HL-60/S4 treated with retinoic acid at 250 ng/mL for 4 days and 3 days (cell line): ENCODE results near the gene DCTD.

Source experiments
- in situ Hi-C: fragments of 300-500 bp; cut with MboI; formaldehyde crosslinking; loops from 2 replicates; pipeline ENCODE4 v1.7.0; 2022; ENCODE audit warnings: low sequenced_read_pairs

Gene DCTD

GRCh38 chr4:182874304-182874751 lies 42.9 kb downstream of the DCTD start:
- in situ Hi-C loops, result no loop called here

GRCh38 chr4:182873726-182874125 lies 43.5 kb downstream of the DCTD start:
- in situ Hi-C loops, result no loop called here

GRCh38 chr4:182873289-182873688 lies 43.9 kb downstream of the DCTD start:
- in situ Hi-C loops, result no loop called here

DNA sequence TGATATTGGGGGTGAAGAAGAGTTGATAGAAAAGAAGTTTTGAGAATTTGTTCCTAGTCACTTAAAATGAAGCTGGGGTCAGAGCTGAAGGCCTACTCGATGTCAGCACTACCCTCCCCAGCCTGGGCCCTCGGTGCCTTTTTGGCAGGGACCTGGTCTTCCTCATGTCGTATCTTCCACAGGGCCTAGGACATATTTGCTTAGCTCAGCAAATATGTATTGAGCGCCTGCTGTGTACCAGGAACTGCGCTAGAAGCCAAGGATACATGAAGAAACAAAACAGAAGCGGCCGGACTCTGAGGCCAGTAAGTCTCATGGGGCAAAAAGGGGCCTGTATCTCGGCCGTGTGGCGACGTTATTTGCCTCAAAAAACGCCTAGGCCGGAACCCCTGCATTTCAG lies 44.3 kb downstream of the DCTD start:
- in situ Hi-C loops, result no loop called here

- in situ Hi-C loops, result no loop called here
These were observed 45.6 kb downstream of the DCTD start for GRCh38 chr4:182871616-182872015.

GRCh38 chr4:182869697-182870096 lies 47.5 kb downstream of the DCTD start:
- in situ Hi-C loops, result no loop called here

DNA sequence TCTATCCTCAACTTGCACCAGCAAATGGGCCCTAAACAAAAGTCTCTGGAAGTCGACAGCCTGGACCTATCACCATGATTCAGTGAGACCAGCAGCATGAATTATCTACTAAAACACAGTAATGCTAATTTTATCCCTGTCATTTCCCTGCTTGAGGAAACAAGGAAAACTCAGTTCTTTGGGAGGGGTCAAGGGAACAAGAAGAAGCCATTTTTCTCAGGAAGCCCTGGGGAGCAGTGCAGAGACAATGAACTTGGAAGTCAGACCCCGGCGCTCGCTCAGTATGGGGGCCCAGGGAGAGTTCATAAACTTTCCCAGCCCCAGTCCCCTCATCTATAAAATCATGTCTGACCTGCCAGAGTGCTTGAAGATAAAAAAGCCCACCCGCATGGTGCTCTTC lies 50.4 kb downstream of the DCTD start:
- in situ Hi-C loops, result no loop called here

DNA sequence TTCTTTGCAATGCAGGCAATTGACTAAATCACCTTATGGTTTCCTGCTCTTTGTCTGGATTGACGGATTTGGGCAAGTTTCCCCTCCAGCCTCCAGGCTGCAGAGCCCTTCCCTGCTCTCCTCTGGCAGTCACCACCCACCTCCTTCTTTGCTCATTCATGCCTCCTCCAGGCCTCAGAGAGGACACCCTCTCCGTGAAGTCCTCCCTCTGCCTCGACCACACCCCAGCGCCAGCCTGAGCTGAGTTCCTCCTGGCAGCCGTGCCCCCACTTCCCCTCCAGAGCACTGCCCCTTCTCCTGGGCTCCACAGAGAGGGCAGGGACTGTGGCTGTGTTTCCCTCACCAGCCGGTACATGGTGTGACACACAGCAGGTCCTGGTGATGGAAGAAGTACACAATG lies 53.7 kb downstream of the DCTD start:
- in situ Hi-C loops, result no loop called here

GRCh38 chr4:182862921-182863320 lies 54.3 kb downstream of the DCTD start:
- in situ Hi-C loops, result no loop called here

GRCh38 chr4:182862141-182862875 lies 54.9 kb downstream of the DCTD start:
- in situ Hi-C loops, result no loop called here

- in situ Hi-C loops, result no loop called here
These were observed 55.8 kb downstream of the DCTD start for GRCh38 chr4:182861346-182861745.

DNA sequence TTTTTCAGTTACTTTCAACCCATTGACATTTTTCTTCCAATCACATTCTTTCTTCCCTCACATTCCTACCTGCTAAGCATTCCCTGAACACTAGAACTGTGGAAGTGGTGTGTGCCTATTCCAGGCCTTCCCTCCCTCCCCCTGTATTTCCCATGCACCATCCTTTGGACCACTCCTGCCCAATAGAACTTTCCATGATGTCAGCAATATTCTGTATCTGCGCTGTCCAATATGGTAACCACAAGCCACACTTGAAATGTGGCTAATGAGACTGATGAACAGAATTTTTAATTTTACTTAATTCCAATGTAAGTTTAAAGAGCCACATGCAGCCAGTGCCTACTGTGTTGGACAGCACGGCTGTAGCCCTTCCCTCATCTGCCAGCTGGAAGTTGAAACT lies 57.5 kb downstream of the DCTD start:
- in situ Hi-C loops, result no loop called here

DNA sequence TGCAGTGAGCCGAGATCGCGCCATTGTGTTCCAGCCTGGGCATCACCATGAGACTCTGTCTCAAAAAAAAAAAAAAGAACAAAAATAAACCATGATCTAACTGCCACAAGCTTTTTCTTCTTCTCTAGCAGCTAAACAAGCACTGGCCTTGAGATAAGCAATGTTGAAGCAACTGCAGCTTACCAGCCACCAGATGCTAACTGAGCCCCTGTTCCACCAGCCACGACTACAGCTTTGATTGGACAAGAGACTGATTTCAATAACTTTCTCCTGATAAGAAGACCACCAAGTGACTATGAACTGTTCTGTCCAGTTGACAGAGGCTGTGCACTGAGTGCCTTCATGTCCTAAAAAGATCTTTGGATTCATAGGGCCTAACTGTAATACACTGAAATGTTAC lies 58.5 kb downstream of the DCTD start:
- in situ Hi-C loops, result no loop called here

GRCh38 chr4:182856862-182857261 lies 60.3 kb downstream of the DCTD start:
- in situ Hi-C loops, result no loop called here

DNA sequence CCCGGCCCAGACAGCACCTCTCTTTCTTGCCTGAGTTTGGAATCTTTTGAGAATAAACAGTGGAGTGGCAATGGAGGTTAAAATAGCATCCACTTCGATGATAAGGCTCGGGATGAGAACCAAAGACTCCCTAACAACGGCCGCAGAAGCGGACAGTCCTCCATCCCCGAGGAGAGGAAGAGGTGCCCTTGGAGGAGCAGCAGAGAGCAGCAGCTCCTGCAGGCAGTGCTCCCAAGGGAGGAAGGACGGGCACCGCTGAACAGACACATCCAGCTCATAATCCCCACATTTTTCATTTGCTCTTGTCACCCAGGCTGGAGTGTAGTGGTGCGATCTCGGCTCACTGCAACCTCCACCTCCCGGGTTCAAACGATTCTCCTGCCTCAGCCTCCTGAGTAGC lies 61.3 kb downstream of the DCTD start:
- in situ Hi-C loops, result no loop called here

DNA sequence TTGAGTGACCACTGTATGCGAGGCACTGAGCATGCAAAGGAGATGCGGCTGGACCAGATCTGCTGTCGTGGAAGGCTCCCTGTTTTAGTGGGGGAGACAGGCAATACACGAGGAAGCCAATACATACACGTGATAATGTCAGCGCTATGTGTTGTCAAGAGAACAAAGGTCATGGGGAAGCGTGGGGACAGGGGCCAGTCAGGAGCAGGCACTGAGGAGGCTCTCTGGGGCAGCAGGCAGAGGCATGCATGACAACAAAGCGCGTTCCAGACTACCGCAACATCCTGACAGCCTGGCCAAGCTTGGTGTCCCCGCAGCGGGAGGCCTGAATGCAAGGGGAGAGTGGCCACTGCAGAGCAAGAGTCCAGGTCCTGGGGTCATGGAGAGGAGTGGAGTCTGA lies 61.9 kb downstream of the DCTD start:
- in situ Hi-C loops, result no loop called here

- in situ Hi-C loops, result no loop called here
These were observed 62.7 kb downstream of the DCTD start for GRCh38 chr4:182854466-182854865.

DNA sequence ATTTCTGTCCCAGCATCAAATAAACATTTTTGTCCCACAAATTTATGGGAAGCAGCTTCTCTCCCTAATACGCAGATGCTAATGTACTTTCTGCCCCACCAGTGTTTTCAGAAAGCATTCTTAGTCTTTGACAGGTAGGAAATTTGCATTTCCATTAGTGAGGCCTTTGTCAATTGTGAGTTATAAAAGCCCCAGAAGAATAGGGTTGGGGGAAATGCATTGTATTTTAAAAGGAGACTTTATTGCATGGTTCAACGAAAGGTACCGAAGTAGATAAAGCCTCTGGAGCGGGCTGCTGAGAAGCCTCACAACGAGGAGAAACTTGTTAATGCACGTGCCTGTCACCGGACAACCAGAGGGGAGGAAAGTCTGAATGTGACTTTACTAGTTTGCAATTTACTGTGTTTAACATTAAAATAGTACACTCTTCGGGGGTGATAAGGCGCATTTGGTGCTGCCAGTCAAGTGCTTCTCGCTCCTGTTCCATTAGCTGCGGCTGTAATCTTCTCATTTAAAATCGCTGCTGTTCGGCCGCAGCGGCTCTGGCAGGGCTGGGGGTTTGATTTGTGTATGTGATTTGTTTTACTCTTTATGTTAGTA lies 63.4 kb downstream of the DCTD start:
- in situ Hi-C loops, result no loop called here

DNA sequence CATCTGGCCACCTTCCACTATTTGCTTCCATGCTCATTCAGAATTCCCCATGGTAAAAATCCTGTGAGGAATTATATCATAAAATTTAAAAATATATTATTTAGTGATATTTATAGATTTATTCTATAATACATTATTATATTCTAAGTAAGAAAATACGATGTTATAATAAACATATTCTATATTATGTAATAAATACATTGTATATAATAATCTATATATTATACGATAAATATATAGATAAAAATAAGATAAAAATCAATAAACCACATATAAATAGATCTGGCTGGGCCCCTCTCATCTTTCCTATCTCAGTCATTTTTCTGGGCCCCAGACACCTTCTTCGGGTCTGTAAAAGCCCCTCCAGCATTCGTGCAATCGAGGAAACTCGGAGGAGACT lies 68.5 kb downstream of the DCTD start:
- in situ Hi-C loops, result no loop called here

- in situ Hi-C loops, result no loop called here
These were observed 69.4 kb downstream of the DCTD start for GRCh38 chr4:182847576-182848450.

GRCh38 chr4:182846036-182846435 lies 71.2 kb downstream of the DCTD start:
- in situ Hi-C loops, result no loop called here

GRCh38 chr4:182845618-182846017 lies 71.6 kb downstream of the DCTD start:
- in situ Hi-C loops, result no loop called here
